GM19099 (cell line): ENCODE data around the gene C3.

ENCODE experiments used
- POLR2A ChIP-seq: IDR thresholded peaks from 3 replicates; pipeline ENCODE4 v1.6.1; 2011; ENCODE audit warnings: low read depth; ENCODE audit not compliant: insufficient read length; ENCODE audit errors: extremely low read depth

Gene C3

DNA sequence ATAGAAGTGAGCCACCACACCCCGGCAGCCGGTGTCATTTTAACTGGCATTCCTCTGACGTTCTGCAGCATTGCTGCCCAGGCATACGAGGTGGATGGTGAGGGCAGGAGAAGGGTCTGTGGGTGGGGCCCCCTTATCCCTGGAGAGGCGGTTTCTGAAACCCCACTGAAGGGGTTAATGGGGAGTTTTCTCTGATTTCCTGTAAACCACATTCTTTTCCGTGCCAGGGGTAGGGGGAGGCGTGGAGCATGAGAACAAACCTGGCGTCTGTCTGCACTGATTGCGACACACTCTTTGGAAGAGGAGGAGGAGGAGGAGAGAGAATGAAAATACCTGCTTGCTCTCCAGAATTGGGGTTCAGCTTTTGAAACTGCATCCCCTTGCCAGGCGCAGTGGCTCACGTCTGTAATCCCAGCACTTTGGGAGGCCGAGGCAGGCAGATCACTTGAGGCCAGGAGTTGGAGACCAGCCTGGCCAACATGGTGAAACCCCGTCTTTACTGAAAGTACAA, 2.7 kb upstream of the C3 start:
- no peak for TF ChIP-seq POLR2A

DNA sequence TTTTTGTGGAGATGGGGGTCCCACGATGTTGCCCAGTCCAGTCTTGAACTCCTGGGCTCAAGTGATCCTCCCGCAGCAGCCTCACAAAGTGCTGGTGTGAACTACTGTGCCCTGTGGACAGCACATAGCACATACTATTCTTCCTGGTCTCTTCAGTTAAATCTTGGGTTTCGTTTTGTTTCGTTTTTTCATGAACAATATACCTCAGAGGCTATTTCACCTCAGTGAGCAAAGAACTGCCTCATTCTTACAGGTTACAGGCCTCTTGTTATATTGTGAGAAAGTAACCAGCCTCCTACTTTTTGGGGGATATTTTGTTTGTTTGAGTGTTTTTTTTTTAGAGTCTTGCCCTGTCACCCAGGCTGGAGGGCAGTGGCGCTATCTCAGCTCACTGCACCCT, 1.3 kb upstream of the C3 start:
- TF ChIP-seq POLR2A = no peak

DNA sequence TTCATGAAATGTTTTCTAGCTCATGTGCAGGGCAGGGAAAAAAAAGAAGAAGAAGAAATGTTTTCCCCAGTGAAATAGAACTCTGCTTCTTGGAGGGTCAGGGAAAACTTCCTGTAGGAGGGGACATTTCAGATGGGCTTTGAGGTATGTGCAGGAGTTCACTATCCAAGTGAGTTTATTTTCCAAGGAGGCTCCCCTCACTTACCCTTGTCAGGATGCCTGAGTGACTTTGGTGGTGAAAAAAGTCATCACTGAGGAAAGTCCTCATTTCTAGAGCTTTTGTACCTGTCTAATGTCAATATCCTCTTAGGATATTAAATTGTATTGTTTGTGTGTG, 656 bp upstream of the C3 start:
- no peak for TF ChIP-seq POLR2A

DNA sequence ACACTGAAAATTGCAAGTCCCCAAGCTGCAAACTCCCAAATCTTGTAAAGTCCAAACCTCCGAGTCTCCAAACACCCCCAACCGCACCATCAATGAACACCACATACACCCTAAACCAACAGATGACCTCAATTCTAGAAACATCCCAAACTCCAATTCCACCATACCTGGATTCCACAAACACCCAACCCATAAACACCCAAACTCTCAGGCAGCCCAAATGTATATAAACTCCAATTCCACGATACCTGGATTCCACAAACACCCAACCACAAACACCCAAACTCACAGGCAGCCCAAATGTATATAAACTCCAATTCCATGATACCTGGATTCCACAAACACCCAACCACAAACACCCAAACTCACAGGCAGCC, 470 bp downstream of the C3 start:
- TF ChIP-seq POLR2A = no peak

DNA sequence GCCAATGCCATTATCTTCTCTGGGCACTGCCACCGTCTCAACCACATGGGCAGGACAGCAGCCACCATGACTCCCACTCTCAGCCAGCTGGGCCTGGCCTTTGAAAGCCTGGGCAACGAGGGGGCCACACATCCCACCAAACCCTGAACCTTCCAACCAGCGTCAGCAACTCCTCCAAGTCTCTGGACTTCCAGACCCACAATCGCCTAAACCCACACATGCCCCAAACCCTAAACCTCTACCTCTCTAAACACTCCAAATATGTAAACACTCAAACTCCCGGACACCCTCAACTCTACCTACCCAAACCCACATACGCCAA, 949 bp downstream of the C3 start:
- no peak for TF ChIP-seq POLR2A

DNA sequence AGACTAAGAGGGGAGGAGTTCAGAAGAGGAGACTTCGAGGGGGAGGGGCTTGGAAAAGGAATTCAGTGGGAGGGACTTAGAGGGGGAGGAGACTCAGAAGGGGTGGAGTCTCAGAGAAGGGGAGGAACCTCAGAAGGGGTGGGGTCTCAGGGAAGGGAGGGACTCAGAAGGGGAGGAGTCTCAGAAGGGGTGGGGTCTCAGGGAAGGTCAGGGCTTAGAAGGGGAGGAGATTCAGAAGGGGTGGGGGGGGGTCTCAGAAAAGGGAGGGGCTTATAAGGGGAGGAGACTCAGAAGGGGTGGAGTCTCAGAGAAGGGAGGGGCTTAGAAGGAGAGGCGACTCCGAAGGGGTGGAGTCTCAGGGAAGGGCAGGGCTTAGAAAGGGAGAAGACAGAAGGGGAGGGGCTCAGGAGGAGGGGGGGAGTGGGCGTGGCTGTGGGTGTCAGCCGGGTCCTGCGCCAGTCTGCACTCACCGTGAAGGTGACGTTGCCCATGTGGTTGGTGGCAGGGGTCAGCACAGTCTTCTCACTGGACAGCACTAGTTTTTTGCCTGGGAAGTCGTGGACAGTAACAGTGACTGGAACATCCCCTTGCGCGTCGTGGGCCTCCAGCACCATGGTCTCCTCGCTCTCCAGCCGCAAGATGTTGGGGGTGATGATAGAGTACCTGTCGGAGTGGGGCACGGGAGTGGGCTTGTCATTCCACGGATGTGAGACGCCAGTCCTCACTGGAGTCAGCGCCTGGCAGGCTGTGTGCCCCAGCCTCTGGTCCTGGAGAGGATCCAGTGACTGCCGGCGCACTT, 1.5 kb downstream of the C3 start:
- no peak for TF ChIP-seq POLR2A

DNA sequence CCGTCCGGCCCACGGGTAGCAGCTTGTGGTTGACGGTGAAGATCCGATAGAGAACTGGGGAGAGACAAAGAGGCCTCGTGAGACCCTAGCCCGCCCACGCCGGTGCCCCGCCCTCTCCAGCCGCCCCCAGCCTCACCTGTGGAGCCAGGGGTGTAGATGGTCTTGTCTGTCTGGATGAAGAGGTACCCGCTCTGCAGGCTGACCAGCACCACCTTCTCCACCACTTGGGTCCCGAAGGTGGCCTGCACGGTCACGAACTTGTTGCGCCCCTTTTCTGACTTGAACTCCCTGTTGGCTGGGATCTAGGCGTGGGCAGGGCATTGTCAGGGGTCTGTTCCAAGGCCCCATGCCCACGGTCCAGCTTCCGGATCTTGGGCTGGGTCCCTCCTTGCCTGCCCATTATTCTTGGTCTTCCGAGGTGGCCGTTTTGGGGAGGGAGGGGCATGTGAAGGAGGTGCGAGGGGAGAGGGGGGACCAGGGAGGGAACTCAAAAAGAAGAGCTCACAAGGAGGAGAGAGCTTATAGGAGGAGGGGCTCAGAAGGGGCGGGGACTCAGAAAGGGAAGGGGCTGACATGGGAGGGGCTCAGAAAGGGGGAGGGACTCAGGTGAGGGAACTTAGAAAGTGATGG, 2.2 kb downstream of the C3 start:
- TF ChIP-seq POLR2A = no peak

DNA sequence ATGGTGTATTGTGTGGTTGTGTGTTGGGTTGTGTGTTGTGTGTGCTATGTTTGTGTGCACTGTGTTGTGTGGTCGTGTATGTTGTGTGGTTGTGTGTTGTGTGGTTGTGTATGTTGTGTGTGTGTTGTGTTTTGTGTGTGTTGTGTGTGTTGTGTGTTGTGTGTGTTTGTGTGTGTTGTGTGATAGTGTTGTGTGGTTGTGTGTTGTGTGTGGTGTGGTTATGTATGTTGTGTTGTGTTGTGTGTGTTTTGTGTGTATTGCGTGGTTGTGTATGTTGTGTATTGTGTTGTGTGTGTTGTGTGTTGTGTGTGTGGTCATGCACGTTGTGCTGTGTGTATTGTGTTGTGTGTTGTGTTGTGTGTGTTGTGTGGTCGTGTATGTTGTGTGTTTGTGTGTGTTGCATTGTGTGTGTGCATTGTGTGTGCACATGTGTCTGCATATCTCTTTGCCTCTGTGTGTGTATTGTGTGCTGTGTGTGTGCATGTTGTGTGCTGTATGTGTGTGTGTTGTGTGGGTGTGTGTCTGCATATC, 2.9 kb downstream of the C3 start:
- no peak for TF ChIP-seq POLR2A

DNA sequence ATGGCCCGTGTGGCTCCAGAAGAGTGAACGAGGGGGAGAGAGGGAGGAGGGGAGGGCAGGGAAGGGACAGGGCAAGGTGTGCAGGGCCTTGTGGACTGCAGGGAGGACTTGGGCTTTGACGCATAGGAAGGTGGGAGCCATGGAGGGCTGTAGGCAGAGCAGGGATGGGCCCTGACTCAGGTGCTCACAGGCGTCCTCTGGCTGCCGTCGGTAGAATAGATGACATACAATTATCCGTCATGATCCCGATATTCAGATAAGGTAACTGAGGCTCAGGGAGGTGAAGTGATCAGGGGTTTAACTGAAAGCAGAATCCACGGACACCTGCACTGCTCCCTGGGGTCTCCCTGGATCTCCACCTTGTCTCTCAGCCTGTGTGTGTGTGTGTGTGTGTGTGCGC, 3.4 kb downstream of the C3 start:
- TF ChIP-seq POLR2A = no peak

DNA sequence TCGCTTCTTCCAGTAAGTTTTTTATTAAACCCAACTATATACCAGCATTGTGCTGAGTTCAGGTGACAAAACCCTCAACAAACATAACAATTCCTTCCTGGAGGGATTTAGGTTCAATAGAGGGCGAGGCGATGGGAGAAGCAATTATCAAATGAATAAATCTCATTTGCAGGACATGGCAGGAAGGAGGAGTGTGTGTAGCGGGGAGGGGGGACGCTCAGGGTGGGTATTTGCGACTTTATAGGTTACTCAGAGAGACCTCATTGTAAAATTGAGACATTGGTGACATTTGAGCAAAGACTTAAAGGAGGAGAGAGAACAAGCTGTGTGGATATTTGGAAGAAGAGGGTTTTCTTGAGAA, 3.9 kb downstream of the C3 start:
- TF ChIP-seq POLR2A = no peak

DNA sequence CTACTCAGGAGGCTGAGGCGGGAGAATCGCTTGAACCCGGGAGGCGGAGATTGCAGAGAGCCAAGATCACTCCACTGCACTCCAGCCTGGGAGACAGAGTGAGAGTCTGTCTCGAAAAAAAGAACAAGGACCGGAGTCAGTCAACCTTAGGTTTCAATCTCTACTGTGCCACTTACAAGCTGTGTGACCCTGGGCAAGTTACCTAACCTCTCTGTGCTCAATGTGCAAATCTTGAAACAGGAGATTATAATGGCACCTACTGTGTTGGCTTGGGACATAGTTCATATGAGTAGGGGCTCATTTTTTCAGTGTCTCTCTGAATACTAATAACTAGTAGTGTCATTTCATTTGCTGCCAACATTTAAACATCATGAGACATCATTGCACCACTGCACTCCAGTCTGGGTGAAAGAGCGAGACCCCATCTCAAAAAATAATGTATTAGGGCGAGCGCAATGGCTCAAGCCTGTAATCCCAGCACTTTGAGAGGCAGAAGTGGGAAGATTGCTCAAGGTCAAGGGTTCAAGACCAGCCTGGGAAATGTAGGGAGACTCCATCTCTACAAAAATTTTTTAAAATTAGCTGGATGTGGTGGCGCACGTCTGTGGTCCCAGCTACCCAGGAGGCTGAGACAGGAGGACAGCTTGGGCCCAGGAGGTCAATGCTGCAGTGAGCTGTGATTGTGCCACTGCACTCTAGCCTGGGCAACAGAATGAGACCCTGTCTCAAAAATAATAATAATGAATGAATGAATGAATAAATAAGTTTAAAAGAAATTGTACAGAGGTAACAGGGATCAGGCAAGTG, 5.5 kb downstream of the C3 start:
- no peak for TF ChIP-seq POLR2A

DNA sequence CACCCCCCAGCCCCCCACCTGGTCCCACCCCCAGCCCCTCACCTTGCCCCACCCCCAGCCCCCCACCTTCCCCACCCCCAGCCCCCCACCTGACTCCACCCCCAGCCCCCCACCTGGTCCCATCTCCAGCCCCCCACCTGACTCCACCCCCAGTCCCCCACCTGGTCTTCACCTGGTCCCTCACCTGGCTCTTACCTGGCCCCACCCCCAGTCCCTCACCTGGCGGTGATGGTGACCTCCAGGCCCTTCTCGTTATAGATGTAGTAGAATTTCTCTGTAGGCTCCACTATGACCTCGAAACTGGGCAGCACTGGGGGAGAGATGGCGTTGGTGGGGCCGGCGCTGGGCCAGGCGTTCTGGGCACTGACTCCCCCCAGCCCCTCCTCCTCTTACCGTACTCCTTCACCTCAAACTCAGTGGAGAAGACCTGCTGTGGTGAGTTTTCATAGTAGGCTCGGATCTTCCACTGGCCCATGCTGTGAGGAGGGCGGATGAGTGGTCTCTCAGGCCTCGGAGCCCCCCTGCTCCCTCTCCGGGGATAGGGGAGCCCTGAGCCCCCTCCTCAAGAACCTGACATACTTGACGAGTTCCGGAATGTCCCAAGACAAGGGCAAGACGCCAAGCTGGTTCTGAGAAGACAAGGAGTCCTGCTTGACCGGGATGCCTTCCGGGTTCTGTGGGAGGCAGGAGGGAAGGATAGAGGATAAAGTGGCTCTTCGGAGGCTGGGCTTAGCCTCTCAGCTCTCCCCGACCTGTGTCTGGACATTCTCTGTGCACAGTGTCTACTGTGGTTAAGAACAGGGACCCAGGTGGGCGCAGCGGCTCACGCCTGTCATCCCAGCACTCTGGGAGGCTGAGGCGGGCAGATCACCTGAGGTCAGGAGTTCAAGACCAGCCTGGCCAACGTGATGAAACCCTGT, 6.4 kb downstream of the C3 start:
- no peak for TF ChIP-seq POLR2A

DNA sequence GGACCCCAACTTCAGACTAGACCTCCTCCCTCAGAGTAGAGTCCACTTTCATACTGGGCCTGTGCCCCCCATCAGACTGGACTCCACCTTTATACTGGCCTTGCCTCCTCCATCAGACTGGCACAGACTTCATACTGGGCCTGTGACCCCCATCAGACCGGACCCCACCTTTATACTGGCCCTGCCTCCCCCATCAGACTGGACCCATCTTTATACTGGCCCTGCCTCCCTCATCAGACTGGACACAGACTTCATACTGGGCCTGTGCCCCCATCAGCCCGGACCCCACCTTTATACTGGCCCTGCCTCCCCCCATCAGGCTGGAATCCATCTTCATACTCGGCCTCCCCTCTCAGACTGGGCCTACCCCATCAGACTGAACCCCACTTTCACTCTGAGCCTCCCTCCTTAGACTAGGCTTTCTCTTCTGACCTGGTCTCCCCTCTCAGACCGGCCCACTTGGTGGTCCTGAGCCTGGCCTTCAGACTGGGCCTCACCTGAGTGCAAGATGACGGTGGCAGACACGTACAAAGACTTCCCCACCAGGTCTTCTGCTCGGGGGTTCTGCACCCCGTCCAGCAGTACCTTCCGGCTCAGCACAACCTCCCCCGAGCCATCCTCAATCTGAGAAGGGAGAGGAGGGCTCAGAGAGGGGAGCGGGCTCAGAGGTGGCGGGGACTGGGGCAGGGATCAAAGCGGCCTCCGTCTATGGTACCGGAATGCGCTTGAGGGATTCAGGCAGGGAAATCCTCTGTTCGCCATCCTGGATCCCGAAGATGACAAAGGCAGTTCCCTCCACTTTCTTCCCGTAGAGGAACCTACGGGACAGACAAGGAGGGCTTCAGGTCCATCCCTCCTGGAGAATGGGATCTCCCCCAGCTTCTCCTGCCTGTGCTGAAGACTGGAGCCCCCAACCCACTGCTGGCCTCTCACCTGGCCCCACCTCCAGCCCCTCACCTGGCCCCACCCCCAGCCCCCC, 7.5 kb downstream of the C3 start:
- no peak for TF ChIP-seq POLR2A

DNA sequence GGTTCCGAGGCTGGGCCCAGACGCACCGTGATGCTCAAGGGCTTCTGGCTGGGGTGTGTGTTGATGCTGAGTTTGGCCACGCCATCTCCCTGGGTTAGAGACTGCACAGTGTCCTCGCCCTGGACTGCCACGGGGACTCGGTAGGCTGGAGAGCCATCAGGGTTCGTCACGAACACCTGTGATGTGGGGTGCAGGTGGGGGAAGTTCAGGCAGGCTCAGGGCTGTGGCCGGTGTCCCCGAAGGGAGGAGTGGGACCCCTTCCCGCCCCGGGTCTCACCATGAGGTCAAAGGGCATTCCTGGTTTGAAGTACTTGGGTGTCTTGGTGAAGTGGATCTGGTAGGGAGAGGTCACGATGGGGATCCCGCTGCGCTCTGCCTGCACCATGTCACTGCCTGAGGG, 8.2 kb downstream of the C3 start:
- no peak for TF ChIP-seq POLR2A
